Colonic mucosa (tissue), 4 donors: ENCODE measurements around the gene OR10H5. TPM values are rescaled to one million over a fixed set of nuclear protein-coding genes. Genes with fewer than 3 reads are reported as not detected.
"Not testable (repeated sequence)": the region's sequence is repeated elsewhere in the genome, so short reads cannot be mapped to it uniquely, and the experiment has no call there.

Experiments
- DNase-seq: peaks from one replicate; pipeline ENCODE4 v3.0.0-alpha.2; 2020
- H3K27ac ChIP-seq: fragments of 200-600 bp; one replicate; pipeline ENCODE4 v1.8.0; 2021
- H3K27me3 ChIP-seq: fragments of 200-600 bp; one replicate; pipeline ENCODE4 v1.8.0; 2021
- H3K36me3 ChIP-seq: fragments of 200-600 bp; one replicate; pipeline ENCODE4 v1.8.0; 2021
- H3K4me1 ChIP-seq: fragments of 200-600 bp; one replicate; pipeline ENCODE4 v1.8.0; 2021; ENCODE audit warnings: mild to moderate bottlenecking
- H3K4me3 ChIP-seq: fragments of 200-600 bp; one replicate; pipeline ENCODE4 v1.8.0; 2021
- H3K9ac ChIP-seq, 2 donors: one replicate each; pipeline ENCODE4 v1.7.0; 2013; ENCODE audit warnings: control low read depth in 2 of 2, low read depth in 2 of 2, low read length in 2 of 2
- H3K9me3 ChIP-seq: fragments of 200-600 bp; one replicate; pipeline ENCODE4 v1.8.0; 2021
- intact Hi-C: fragments of 100-400 bp; cut with DNase I; formaldehyde crosslinking; loops from one replicate; pipeline ENCODE4 v1.14.1; 2022
- total RNA-seq, 2 donors: library from RNA; stranded (reverse); fragmentation: NEBNext Ultra II Directional in 1 of 2; extraction: Animal tissue kit (Norgen Biotek cat#: 25700) in 1 of 2; gene quantifications; one replicate each; pipeline ENCODE4 v1.2.1, GENCODE V29; 2021
- TF ChIP-seq, protein P1 (sequence below): fragments of 200-600 bp; IDR thresholded peaks from one replicate; pipeline ENCODE4 v1.8.0; 2022; ENCODE audit warnings: antibody characterized with exemption, mild to moderate bottlenecking
- donor health status: healthy.
- donor health status: DM: no; HTN: no; CAD: no.
- donor health status: DM: no; HTN: no; CAD: no.

OR10H5 gene
- total RNA-seq, 2 donors from 2014 or later, result not detected

DNA sequence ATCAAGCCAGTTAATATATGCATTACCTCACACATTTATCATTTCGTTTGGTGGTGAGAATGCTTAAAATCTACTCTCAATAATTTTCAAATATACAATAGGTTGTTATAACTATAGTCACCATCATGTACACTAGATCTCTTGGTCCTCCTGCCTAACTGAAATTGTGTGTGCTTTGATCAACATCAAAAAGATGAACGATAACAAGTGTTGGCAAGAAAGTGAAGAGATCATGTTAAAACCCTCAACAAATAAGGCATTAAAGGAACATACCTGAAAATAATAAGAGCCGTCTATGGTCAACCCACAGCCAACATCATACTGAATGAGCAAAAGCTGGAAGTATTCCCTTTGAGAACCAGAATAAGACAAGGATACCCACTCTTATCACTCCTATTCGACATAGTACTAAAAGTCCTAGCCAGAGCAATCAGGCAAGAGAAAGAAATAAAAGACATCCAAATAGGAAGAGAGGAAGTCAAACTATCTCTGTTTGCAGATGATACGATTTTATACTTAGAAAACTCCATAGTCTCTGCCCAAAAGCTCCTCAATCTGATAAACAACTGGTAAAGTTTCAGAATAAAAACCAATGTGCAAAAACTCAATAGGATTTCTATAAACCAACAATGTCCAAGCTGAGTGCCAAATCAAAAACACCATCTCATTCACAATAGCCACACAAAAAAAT lies 55.9 kb downstream of the OR10H5 start:
- no peaks in the 10 kb centered on the region for H3K9me3 ChIP-seq
- intact Hi-C loops, result no loop called here

DNA sequence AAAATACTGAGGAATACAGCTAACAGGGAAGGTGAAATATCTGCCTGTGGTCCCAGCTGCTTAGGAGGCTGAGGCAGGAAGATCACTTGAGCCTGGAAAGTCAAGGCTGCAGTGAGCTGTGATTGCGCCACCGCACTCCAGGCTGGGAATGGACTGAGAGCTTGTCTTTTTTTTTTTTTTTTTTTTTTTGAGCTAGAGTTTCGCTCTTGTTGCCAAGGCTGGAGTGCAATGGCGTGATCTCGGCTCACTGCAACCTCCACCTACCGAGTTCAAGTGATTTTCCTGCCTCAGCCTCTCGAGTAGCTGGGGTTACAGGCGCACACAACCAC lies 56.4 kb downstream of the OR10H5 start:
- H3K36me3 ChIP-seq, DNase-seq, H3K27me3 ChIP-seq, intact Hi-C loops, H3K4me1 ChIP-seq, H3K27ac ChIP-seq, H3K4me3 ChIP-seq, H3K9me3 ChIP-seq, H3K9ac ChIP-seq: not testable (repeated sequence)

More for the DNA sequence above, 55.9 kb downstream of the OR10H5 start:
- Histone ChIP-seq H3K27me3 (no peaks in the 10 kb centered on the region), H3K27ac (no peak overlapping the region), H3K4me3 (no peak overlapping the region), H3K36me3 (no peaks in the 10 kb centered on the region), H3K4me1 (no peaks in the 10 kb centered on the region), H3K9ac (no peak overlapping the region)
- no peak for DNase-seq
- TF ChIP-seq, protein P1, sequence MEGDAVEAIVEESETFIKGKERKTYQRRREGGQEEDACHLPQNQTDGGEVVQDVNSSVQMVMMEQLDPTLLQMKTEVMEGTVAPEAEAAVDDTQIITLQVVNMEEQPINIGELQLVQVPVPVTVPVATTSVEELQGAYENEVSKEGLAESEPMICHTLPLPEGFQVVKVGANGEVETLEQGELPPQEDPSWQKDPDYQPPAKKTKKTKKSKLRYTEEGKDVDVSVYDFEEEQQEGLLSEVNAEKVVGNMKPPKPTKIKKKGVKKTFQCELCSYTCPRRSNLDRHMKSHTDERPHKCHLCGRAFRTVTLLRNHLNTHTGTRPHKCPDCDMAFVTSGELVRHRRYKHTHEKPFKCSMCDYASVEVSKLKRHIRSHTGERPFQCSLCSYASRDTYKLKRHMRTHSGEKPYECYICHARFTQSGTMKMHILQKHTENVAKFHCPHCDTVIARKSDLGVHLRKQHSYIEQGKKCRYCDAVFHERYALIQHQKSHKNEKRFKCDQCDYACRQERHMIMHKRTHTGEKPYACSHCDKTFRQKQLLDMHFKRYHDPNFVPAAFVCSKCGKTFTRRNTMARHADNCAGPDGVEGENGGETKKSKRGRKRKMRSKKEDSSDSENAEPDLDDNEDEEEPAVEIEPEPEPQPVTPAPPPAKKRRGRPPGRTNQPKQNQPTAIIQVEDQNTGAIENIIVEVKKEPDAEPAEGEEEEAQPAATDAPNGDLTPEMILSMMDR, result no peak

DNA sequence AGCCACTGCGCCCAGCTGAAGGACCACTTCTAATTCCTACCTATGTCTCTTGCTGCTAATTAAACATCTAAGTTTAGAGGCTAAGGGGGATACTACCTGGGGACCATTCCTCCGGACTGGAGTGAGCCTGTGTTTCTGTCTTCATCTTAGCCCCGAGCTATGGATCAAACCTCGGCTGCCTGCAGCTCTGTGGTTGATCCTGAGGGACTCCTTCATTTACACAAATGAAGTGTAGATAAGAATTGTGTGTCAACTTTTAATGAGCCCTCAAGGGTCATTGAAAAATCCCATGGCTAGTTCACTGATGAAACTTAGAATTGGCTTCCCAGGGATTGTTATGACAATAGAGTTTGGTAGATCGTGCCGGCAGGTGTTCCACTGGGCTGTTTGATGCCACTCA lies 59.5 kb downstream of the OR10H5 start:
- no peak overlapping the region for H3K4me3 ChIP-seq
- H3K9ac ChIP-seq, result no peak overlapping the region
- DNase-seq, result no peak
- no peak overlapping the region for H3K27ac ChIP-seq
- H3K9me3 ChIP-seq, result no peaks in the 10 kb centered on the region
- H3K4me1 ChIP-seq, result no peaks in the 10 kb centered on the region
- H3K36me3 ChIP-seq, result no peaks in the 10 kb centered on the region
- no peaks in the 10 kb centered on the region for H3K27me3 ChIP-seq
- TF ChIP-seq, protein P1, result no peak
- intact Hi-C loops, result no loop called here

DNA sequence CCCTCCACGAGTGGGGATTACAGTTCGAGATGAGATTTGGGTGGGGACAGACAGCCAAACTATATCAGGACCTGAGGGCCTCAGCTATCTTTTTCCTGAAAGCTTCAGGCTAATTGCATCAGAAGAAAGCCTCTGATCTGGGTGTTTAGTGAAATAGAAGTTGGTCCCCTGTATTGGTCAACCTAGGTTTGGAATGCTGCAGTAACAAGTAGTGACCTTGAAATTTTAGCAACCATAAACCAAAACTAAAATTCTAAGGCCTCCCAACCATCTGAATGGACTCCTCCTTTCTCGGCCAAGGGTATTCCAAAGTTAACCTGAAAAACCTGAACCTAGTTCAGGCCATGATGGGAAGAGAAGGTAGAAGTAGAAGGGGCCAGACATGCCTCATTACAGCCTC lies 62.9 kb downstream of the OR10H5 start:
- Histone ChIP-seq H3K9me3 (no peaks in the 10 kb centered on the region), H3K27me3 (no peaks in the 10 kb centered on the region), H3K36me3 (no peaks in the 10 kb centered on the region), H3K4me1 (no peaks in the 10 kb centered on the region), H3K4me3 (no peak overlapping the region), H3K27ac (no peak overlapping the region), H3K9ac (no peak overlapping the region)
- DNase-seq, result no peak
- TF ChIP-seq, protein P1, result no peak
- intact Hi-C loops, result no loop called here

Other genes starting within 250 kb of the OR10H5 start
- gene CYP4F8, start 172.4 kb upstream of the OR10H5 start, total RNA-seq, result not detected
- gene CYP4F3, start 146.8 kb upstream of the OR10H5 start, total RNA-seq, result 1 to 10 TPM; 7.8 to 8.3 TPM
- gene CYP4F12, start 114.6 kb upstream of the OR10H5 start, total RNA-seq, result 10 to 100 TPM; 82.1 to 87.0 TPM
- not detected for gene OR10H2, start 59.6 kb upstream of the OR10H5 start, total RNA-seq
- gene OR10H3, start 49.7 kb upstream of the OR10H5 start, total RNA-seq, result not detected
- gene OR10H1, start 28.0 kb downstream of the OR10H5 start, total RNA-seq, result not detected
- gene CYP4F2, start 110.4 kb downstream of the OR10H5 start, total RNA-seq, result 1 to 10 TPM; 3.9 to 7.0 TPM
- gene CYP4F11, start 146.9 kb downstream of the OR10H5 start, total RNA-seq, result 1 to 10 TPM; 6.7 to 8.1 TPM
- not detected for gene OR10H4, start 161.3 kb downstream of the OR10H5 start, total RNA-seq